GM12801 (cell line): ENCODE data around the gene MYO6.

Source experiments
- TF ChIP-seq, protein P1 (sequence below): IDR thresholded peaks from one replicate; pipeline ENCODE4 v1.5.1; 2011; ENCODE audit warnings: control low read depth; ENCODE audit not compliant: insufficient read length; ENCODE audit errors: extremely low read depth

Gene MYO6

DNA sequence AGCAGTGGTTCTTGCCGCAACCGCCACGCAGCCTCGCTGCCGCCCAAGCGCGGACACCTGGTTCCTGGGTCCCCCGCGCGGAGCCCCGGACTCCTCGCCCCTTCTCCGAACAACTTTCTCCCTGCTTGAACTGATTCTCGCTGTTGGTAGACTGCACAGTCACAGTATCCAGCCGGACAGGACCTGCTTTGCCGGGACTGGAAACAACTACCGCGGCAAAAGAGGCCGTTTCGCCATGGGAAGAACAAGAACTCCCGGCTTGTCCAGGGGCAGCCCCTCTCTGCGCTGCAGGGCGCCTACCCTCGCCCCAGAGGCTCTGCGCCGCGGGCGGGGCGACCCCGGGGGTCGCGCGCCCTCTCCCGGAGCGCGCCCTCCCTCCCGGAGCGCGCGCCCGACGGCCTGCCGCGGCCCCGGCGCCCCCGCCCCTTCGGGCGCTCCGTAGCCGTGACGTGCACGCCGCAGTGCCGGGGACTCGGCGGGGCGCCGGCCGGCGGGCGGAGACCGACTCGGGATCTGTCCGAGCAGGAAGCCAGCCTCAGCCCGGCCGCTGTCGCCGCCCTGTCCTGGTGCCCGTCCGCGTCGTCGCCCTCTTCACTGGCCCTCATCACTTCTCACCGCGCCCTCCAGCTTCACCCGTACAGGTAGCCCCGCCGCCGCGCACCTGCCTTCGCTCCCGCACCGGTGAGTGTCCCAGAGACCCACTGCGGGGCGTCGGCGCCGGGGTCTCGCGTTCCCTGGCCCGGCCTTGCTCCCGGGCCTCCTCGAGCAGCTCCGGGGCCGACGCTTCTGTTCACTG lies at the start of gene MYO6:
MYO6 (plus strand) TSS at position 497 of the 796 bp plus-strand sequence. CDS start 68,309 bp downstream, outside the sequence.
- TF ChIP-seq, protein P1, sequence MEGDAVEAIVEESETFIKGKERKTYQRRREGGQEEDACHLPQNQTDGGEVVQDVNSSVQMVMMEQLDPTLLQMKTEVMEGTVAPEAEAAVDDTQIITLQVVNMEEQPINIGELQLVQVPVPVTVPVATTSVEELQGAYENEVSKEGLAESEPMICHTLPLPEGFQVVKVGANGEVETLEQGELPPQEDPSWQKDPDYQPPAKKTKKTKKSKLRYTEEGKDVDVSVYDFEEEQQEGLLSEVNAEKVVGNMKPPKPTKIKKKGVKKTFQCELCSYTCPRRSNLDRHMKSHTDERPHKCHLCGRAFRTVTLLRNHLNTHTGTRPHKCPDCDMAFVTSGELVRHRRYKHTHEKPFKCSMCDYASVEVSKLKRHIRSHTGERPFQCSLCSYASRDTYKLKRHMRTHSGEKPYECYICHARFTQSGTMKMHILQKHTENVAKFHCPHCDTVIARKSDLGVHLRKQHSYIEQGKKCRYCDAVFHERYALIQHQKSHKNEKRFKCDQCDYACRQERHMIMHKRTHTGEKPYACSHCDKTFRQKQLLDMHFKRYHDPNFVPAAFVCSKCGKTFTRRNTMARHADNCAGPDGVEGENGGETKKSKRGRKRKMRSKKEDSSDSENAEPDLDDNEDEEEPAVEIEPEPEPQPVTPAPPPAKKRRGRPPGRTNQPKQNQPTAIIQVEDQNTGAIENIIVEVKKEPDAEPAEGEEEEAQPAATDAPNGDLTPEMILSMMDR = no peak

DNA sequence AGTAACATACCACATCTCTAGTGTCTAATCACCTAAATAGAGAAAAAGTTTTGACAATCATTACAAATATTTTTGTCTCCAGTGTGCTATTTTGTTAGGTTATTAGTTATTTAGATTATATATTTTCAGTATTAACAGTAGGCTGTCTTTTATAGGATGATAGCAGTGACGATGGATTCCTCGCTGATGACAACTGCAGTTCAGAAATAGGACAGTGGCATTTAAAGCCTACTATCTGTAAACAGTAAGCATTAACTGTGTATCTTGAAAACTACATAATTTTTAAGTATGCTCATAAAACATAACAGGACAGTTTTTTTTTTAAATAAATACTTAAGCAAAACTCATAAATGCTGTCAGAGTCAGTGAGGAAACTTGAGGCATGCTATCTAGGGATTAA lies 37.9 kb upstream of the MYO6 start:
- TF ChIP-seq, protein P1 = no peak

DNA sequence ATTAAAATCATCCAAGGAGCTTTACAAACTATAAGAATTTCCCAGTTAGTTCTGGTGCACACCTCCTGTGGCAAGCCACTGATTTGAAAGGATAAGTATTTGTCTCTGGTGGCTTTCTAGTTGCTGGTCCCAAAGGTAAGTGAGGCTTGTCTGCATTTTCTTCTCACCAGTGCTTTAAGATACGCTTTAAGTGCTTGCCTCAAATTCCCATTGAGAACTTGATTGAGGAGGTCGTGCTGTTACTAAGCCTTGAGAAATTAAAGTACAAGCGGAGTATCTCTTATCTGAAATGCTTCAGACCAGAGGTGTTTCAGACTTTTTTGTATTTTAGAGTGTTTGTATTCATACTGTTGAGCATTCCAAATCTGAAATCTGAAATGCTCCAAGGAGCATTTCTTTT lies 29.9 kb upstream of the MYO6 start:
- TF ChIP-seq, protein P1 = no peak

DNA sequence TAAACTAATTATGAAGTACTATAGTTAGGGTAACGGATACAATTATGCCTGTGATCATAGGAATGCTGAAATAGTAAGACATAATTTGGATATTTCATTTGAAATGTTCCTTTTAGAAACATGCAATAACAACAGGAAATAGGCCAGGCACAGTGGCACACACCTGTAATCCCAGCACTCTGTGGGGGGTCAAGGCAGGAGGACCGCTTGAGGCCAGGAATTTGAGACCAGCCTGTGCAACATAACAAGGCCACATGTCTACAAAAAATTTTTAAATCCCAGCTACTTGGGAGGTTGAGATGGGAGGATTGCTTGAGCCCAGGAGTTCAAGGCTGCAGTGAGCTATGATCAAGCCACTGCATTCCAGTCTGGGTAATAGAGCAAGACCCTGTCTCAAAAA lies 25.7 kb upstream of the MYO6 start:
- TF ChIP-seq, protein P1 = no peak

DNA sequence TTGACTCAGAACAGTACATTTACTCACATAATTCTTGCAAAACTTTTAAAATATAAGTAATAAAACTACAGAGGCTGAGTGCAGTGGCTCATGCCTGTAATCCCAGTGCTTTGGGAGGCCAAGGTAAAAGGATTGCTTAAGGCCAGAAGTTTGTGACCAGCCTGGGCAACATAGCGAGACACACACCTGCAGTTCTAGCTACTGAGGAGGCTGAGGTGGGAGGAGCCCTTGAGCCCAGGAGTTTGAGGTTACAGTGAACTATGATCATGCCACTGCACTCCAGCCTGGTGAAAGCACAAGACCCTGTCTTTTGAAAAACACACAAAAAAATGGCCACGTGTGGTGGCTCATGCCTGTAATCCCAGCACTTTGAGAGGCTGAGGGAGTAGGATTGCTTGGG lies 21.8 kb upstream of the MYO6 start:
- TF ChIP-seq, protein P1 = no peak

DNA sequence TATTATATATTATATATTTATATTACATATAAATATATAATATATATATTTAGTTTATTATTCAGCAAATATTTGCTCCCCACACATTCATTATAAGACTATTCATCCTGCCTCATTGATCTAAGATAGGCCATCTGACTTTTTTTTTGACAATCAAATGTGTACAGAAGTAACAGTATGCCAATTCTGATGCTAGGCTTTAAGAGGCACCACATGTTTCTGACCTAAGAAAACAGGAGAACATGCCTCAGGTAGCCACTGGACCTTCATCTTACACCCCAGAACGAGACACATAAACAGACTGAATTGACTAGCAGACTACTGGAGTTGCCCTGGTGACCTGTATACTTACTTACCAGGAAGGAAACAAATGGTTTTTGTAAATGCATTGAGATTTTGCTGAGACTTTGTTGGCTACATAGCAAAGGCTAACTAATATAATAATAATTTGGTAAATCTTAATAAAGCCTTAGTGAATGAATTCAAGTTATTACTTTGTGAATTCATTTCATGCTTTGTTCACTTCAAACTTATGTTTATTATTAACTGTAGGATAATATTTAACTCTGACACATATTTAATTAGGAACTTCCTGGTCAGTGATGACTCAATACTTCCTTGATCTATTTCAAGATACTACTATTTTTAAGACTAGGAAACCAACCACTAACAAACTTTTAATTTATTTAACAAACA lies 13.4 kb upstream of the MYO6 start:
- TF ChIP-seq, protein P1 = no peak

DNA sequence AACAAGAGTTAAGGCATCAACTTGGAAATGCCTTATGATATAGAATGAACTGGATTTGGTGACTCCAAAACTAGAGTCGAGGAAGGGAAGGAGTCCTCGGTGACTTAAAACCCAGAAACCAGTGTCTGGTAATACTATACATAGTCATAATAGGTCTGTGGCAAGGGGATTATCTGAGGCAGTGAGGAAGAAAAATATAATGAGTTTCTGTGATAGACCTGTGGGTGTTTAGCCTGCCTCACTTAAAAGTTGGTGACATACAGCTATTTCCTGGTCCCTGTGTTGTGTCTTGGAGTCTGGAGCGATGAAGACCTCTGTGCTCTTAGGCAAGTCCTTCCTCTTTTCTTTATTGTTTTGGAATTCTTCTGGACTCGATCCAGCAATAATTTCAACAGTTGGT lies 5.1 kb upstream of the MYO6 start:
- TF ChIP-seq, protein P1 = no peak
